AG09319 (cell line): ENCODE results near the gene MFN1.

Source experiments
- DNase-seq: peaks from one replicate; pipeline ENCODE4 v3.0.0-alpha.2; 2010; ENCODE audit warnings: low read depth; ENCODE audit errors: extremely low read depth
- TF ChIP-seq, protein P1 (sequence below): IDR thresholded peaks from 2 replicates; pipeline ENCODE4 v1.5.1; 2011; ENCODE audit warnings: low read depth, mild to moderate bottlenecking, inconsistent platforms, low read length, moderate library complexity

MFN1 gene

DNA sequence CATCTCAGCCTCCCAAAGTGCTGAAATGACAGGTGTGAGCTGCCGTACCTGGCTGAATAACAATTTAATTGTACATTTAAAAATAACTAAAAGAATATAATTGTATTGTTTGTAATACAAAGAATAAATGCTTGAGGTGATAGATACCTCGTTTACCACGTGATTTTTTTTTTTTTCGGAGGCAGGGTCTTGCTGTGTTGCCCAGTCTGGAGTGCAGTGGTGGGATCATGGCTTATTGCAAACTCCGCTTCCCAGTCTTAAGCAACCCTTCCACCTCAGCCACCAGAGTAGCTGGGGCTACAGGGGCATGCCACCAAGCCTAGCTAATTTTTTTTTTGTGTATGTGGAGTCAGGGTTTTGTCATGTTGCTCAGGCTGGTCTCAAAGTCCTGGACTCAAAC, 15.8 kb downstream of the MFN1 start:
- TF ChIP-seq, protein P1, sequence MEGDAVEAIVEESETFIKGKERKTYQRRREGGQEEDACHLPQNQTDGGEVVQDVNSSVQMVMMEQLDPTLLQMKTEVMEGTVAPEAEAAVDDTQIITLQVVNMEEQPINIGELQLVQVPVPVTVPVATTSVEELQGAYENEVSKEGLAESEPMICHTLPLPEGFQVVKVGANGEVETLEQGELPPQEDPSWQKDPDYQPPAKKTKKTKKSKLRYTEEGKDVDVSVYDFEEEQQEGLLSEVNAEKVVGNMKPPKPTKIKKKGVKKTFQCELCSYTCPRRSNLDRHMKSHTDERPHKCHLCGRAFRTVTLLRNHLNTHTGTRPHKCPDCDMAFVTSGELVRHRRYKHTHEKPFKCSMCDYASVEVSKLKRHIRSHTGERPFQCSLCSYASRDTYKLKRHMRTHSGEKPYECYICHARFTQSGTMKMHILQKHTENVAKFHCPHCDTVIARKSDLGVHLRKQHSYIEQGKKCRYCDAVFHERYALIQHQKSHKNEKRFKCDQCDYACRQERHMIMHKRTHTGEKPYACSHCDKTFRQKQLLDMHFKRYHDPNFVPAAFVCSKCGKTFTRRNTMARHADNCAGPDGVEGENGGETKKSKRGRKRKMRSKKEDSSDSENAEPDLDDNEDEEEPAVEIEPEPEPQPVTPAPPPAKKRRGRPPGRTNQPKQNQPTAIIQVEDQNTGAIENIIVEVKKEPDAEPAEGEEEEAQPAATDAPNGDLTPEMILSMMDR, result no peak

DNA sequence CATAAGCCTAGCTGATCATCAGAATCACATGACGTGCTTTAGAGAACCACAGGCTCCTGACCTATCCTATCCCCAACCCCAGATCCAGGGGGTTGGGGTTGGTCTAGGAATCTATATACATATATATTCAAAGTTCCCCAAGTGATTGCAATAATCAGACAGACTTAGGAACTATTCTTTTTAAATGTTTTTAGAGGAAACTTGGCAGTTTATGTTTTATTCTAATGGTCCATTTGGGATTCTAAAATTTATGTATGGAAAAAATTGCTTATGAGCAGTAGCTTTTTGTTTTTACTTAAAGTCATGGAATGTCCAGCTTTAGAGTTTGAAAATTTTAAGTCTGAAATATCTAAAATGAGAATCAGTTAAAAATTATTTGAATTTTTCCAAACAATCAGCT, 22.1 kb downstream of the MFN1 start:
- TF ChIP-seq, protein P1, result no peak
- DNase-seq, result no peak

More for the DNA sequence above, 15.8 kb downstream of the MFN1 start:
- no peak for DNase-seq

DNA sequence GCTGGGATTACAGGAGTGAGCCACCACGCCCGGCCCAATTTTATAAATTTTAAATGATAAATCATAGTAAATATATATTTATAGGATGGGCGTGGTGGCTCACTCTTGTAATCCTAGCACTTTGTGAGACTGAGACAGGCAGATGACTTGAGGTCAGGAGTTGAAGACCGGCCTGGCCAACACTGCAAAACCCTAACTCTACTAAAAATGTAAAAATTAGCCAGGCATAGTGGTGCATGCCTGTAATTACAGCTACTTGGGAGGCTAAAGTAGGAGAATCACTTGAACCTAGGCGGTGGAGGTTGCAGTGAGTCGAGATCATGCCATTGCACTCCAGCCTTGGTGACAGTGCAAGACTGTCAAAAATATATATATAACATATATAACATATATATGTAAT, 26.4 kb downstream of the MFN1 start:
- TF ChIP-seq, protein P1, result no peak

DNA sequence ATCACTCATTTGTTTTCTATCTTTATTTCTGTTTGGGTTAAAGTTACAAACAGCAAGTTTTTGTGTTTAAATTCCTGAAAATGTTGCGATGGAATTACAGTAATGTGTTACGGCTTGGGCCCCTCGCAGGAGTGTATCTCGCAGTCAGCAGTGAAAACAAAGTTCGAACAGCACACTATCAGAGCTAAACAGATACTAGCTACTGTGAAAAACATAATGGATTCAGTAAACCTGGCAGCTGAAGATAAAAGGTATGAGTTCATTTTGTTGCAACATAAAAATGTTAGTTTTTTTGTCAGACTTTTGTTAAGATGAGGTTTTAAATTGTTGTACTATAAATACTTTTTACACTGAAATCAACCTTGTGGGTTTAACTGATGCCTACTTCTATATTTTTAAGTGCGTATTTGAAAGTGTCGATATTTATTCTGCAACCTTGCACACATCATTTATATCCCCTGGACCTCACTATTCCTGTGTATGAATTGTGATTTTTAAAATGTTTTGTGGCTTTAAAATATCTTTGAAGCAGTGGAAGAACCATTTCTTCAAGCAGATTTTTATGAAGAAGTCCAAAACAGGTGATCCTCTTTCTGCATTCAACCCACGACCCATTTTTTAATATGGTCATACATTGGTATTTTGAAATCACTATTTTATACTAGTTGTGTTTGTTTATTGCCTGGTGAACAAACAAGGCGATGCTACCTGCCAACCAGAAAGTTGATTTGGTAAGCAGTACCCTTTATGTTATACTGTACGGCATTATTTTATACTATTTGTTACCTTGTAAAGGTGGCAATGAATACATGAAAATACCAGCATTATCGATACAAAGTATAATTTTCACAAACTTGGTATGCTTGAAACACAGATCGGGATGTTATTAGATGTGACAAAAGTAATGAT, 27.8 kb downstream of the MFN1 start:
- no peak for DNase-seq
- TF ChIP-seq, protein P1, result no peak

More for the DNA sequence above, 26.4 kb downstream of the MFN1 start:
- DNase-seq, result no peak

DNA sequence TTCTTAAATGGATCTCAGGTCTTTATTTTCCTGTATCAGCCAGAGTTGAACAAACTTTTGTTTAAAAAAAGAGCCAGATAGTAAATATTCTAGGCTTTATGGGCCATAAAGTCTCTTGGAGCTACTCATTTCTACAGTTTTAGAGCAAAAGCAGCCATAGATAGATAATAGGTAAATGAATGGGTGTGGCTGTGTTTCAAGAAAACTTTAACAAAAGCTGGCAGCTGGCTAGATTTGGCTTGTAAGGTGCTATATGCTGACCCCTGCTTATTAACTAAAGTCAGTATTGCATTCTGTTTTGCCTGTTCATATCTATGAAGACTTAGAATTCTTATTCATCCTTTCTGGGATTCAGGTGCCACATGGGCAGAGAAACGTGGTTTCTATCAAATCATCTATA, 29.0 kb downstream of the MFN1 start:
- TF ChIP-seq, protein P1, result no peak

DNA sequence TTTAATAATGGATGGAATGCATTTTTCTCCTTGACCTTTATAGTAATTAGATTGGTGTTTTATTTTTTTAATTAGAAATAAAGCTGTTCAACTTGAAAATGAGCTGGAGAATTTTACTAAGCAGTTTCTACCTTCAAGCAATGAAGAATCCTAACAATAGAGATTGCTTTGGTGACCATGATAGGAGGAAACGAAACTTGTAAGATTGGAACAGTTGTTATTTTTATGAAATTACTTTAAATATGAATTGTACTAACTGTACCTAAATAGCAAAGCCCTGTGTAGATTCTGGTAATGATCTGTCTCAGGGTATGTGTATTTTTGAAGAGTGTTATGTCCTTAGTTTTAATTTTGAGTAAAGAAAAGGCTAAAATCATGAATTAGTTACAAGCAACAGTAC, 44.4 kb downstream of the MFN1 start:
- TF ChIP-seq, protein P1, result no peak

More for the DNA sequence above, 29.0 kb downstream of the MFN1 start:
- no peak for DNase-seq

DNA sequence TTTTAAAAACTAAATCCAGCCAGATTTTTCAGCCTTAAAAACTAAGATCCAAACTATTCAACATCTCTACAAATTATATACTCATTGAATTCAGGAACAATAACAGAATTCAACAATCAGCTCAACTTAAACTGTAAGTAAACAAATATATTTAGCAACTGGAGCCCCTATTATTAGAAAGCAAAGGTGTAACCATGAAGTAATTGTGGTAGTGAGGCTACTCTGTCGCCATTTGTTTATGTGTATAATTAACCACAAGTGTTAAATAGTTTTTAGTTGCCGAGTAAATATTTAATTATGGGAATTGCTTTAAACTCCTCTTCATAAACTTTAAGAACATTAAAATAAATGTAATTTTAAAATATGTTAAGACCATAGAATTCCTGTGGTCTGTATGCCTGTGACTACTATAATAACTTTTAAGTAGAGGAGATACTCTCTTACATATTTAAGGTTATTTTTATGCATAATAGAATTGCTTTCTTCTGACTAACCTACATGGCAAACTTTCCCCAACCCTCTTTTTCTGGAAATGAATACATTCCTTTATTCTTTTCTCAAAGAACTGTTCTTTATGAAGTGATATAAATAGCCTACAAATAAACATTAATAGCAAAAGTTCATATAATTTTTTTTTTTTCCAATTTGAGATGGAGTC, 51.2 kb downstream of the MFN1 start:
- DNase-seq, result no peak
- TF ChIP-seq, protein P1, result no peak

More for the DNA sequence above, 44.4 kb downstream of the MFN1 start:
- DNase-seq, result no peak
